Activated gamma-delta T cell (primary cell): ENCODE data around the gene HOTAIR.

ENCODE experiments used
- DNase-seq: peaks from one replicate; lab custom pipeline; 2025; lab: John Stamatoyannopoulos, UW

The HOTAIR gene

GRCh38 chr12:54000116-54001114 lies 25.7 kb upstream of the HOTAIR start, which contains the start of gene HOXC9:
TSS of gene HOXC9 (plus strand) at chr12:54000161. CDS start at chr12:54000189, 28 bp downstream.
- DNase-seq, result no peak

- no peak for DNase-seq
Measured at GRCh38 chr12:53999559-54000115, 24.9 kb upstream of the HOTAIR start.

- DNase-seq, result no peak
Measured at GRCh38 chr12:53998900-53999236, 24.1 kb upstream of the HOTAIR start.

- DNase-seq, result no peak
Measured at GRCh38 chr12:53998110-53998899, 23.6 kb upstream of the HOTAIR start.

GRCh38 chr12:53997204-53998109 lies 22.7 kb upstream of the HOTAIR start:
- DNase-seq, result no peak

GRCh38 chr12:53996240-53997203 lies 21.8 kb upstream of the HOTAIR start:
- no peak for DNase-seq

GRCh38 chr12:53995378-53996239 lies 20.9 kb upstream of the HOTAIR start:
- no peak for DNase-seq

- DNase-seq, result no peak
Measured at GRCh38 chr12:53995002-53995377, 20.2 kb upstream of the HOTAIR start.

GRCh38 chr12:53994264-53995001 lies 19.7 kb upstream of the HOTAIR start:
- DNase-seq, result no peak

GRCh38 chr12:53994009-53994263 lies 19.2 kb upstream of the HOTAIR start:
- DNase-seq, result no peak

GRCh38 chr12:53993162-53994008 lies 18.6 kb upstream of the HOTAIR start:
- no peak for DNase-seq

GRCh38 chr12:53992377-53992889 lies 17.7 kb upstream of the HOTAIR start:
- DNase-seq, result no peak

- DNase-seq, result no peak
Measured at GRCh38 chr12:53991077-53991460, 16.3 kb upstream of the HOTAIR start.

GRCh38 chr12:53990311-53991076 lies 15.7 kb upstream of the HOTAIR start:
- DNase-seq, result no peak

- no peak for DNase-seq
Measured at GRCh38 chr12:53989227-53990113, 14.7 kb upstream of the HOTAIR start.
